CD4-positive, alpha-beta T cell (primary cell): ENCODE data around the gene TREML1. TPM values are rescaled to one million over a fixed set of nuclear protein-coding genes. Genes with fewer than 3 reads are reported as not detected.

Experiments
- ATAC-seq: fragments of 200-7000 bp; cut with Tn5 transposase; one replicate; pipeline ENCODE4 v1.10.0; 2022; ENCODE audit warnings: mild to moderate bottlenecking; ENCODE audit not compliant: poor library complexity
- CTCF ChIA-PET: fragments of 350-600 bp; sonication (Branson Sonifier 250); formaldehyde crosslinking; loops from one replicate; lab custom pipeline; 2021; ENCODE audit warnings: antibody characterized with exemption, inconsistent platforms; lab: Charles Lee
- POLR2A ChIA-PET: fragments of 350-600 bp; sonication (Branson Sonifier 250); formaldehyde crosslinking; loops from one replicate; lab custom pipeline; 2021; ENCODE audit warnings: antibody characterized with exemption, inconsistent platforms; lab: Charles Lee
- DNase-seq, 14 experiments: peaks; one replicate each; pipeline ENCODE4 v3.0.0-alpha.2; 2013 to 2020; ENCODE audit warnings: mixed read lengths in 2 of 14
- H3K27ac ChIP-seq, 2 donors: one replicate each; pipeline versions ENCODE4 v1.5.1 to v1.7.0; 2013; ENCODE audit warnings: low read length in 2 of 2, low read depth in 1 of 2, mild to moderate bottlenecking in 1 of 2
- H3K27me3 ChIP-seq, 2 experiments: 1 replicate in 1 of 2; 2 replicates in 1 of 2; pipeline versions ENCODE4 v1.6.1 to v1.7.0; 2013; ENCODE audit warnings: low read length in 2 of 2, control low read depth in 1 of 2, mild to moderate bottlenecking in 1 of 2, moderate library complexity in 1 of 2; ENCODE audit not compliant: insufficient read depth in 2 of 2, control insufficient read depth in 1 of 2
- H3K36me3 ChIP-seq: one replicate; pipeline ENCODE4 v1.6.1; 2013; ENCODE audit warnings: low read length, control low read depth; ENCODE audit not compliant: insufficient read depth
- H3K4me1 ChIP-seq: one replicate; pipeline ENCODE4 v1.6.1; 2013; ENCODE audit warnings: low read length, control low read depth; ENCODE audit not compliant: insufficient read depth
- H3K4me3 ChIP-seq: one replicate; pipeline ENCODE4 v1.5.1; 2013; ENCODE audit warnings: mild to moderate bottlenecking, low read length, moderate library complexity
- H3K9me3 ChIP-seq, 2 experiments: 1 replicate in 1 of 2; 2 replicates in 1 of 2; pipeline versions ENCODE4 v1.6.1 to v1.7.0; 2013; ENCODE audit warnings: low read length in 2 of 2, mild to moderate bottlenecking in 2 of 2, control low read depth in 1 of 2, moderate library complexity in 1 of 2; ENCODE audit not compliant: control insufficient read depth in 1 of 2, insufficient read depth in 1 of 2
- H3K27ac Mint-ChIP-seq: one replicate; pipeline ENCODE4 v1.8.0; 2020; ENCODE audit warnings: mixed read lengths
- H3K27me3 Mint-ChIP-seq: one replicate; pipeline ENCODE4 v1.8.0; 2021; ENCODE audit warnings: mixed read lengths
- H3K36me3 Mint-ChIP-seq: one replicate; pipeline ENCODE4 v1.8.0; 2021; ENCODE audit warnings: low read depth, mixed read lengths
- H3K4me1 Mint-ChIP-seq: one replicate; pipeline ENCODE4 v1.8.0; 2021; ENCODE audit warnings: low read depth, mixed read lengths
- H3K4me3 Mint-ChIP-seq: one replicate; pipeline ENCODE4 v1.8.0; 2020; ENCODE audit warnings: mild to moderate bottlenecking, mixed read lengths
- H3K9me3 Mint-ChIP-seq: one replicate; pipeline ENCODE4 v1.8.0; 2020; ENCODE audit warnings: mixed read lengths
- intact Hi-C, 2 experiments: fragments of 100-400 bp; cut with DNase I in 1 of 2; cut with micrococcal nuclease in 1 of 2; formaldehyde crosslinking; loops; one replicate each; pipeline versions ENCODE4 v1.15.1 to v1.9.0; 2023 to 2025; cut with DNase I, micrococcal nuclease
- total RNA-seq, 174 experiments: library from RNA in 2 of 174; stranded (reverse) in 2 of 174; gene quantifications; one replicate each; pipeline ENCODE4 v1.2.3 and lab custom pipeline; 2021 to 2026
- TF ChIP-seq, protein P1 (sequence below): fragments of 200-600 bp; IDR thresholded peaks from one replicate; pipeline ENCODE4 v1.8.0; 2022; ENCODE audit warnings: antibody characterized with exemption, mild to moderate bottlenecking

TREML1 gene
- total RNA-seq, 2 experiments from 2014 or later, result not detected

DNA sequence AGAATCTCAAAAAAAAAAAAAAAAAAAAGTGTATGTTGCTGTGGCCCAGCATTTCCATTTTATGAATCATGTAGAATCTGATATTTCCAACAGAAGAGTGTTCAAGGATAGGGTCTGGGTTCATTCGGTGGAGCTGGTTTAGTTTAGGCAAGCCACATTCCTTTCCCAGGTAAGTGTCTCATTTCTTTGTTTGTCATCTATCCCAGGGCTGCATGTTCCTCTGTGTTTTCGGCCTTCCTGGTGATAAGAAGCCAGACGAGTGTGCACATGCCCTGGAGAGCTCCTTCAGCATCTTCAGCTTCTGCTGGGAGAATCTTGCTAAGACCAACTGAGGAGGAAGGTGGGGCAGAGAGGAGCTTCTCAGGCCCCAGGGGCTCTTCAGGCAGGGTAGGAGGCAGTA, 43.1 kb downstream of the TREML1 start:
- POLR2A ChIA-PET, result no interaction called here
- Mint-ChIP-seq H3K4me1 (no peaks in the 10 kb centered on the region), H3K36me3 (peaks cover 30% of the 10 kb centered on the region), H3K27me3 (no peaks in the 10 kb centered on the region), H3K27ac (no peak overlapping the region), H3K4me3 (no peak overlapping the region), H3K9me3 (no peaks in the 10 kb centered on the region)
- H3K27me3 ChIP-seq, result no peaks in the 10 kb centered on the region
- ATAC-seq, result no peak
- no peak overlapping the region for H3K4me3 ChIP-seq
- no peaks in the 10 kb centered on the region for H3K4me1 ChIP-seq
- no peak overlapping the region for H3K27ac ChIP-seq
- H3K9me3 ChIP-seq, result no peaks in the 10 kb centered on the region
- no peaks in the 10 kb centered on the region for H3K36me3 ChIP-seq
- CTCF ChIA-PET, result no interaction called here
- DNase-seq, result no peak
- TF ChIP-seq, protein P1, sequence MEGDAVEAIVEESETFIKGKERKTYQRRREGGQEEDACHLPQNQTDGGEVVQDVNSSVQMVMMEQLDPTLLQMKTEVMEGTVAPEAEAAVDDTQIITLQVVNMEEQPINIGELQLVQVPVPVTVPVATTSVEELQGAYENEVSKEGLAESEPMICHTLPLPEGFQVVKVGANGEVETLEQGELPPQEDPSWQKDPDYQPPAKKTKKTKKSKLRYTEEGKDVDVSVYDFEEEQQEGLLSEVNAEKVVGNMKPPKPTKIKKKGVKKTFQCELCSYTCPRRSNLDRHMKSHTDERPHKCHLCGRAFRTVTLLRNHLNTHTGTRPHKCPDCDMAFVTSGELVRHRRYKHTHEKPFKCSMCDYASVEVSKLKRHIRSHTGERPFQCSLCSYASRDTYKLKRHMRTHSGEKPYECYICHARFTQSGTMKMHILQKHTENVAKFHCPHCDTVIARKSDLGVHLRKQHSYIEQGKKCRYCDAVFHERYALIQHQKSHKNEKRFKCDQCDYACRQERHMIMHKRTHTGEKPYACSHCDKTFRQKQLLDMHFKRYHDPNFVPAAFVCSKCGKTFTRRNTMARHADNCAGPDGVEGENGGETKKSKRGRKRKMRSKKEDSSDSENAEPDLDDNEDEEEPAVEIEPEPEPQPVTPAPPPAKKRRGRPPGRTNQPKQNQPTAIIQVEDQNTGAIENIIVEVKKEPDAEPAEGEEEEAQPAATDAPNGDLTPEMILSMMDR, result no peak
- intact Hi-C loops, result no loop called here

DNA sequence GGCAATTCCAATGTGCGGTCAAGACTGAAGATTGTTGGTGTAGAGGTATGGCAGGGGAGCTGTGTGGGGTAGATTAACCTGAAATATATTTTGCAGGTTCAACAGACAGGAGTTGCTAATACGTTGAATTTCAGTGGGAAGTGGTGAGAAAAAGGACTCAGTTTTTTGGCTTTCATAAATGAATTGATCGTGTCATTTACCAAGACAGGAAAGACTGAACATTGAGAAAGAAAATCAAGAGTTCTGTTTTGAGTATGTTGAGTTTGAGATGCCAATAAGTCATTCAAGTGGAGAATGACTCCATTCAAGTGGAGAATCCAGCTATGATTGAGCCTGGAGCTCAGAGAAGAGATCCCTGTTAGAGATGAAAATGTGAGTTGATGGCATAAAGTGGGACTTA, 50.3 kb downstream of the TREML1 start:
- Histone ChIP-seq H3K27me3 (no peaks in the 10 kb centered on the region), H3K4me1 (no peaks in the 10 kb centered on the region), H3K27ac (no peak overlapping the region), H3K4me3 (no peak overlapping the region), H3K36me3 (peaks cover 22% of the 10 kb centered on the region), H3K9me3 (peaks cover 0 to 5% of the 10 kb centered on the region in 2 experiments)
- H3K9me3 Mint-ChIP-seq, result no peaks in the 10 kb centered on the region
- no peaks in the 10 kb centered on the region for H3K4me1 Mint-ChIP-seq
- intact Hi-C loops, result no loop called here
- DNase-seq (no peak), ATAC-seq (no peak)
- peaks cover 31% of the 10 kb centered on the region for H3K36me3 Mint-ChIP-seq
- CTCF ChIA-PET, result no interaction called here
- POLR2A ChIA-PET, result no interaction called here
- H3K27me3 Mint-ChIP-seq, result no peaks in the 10 kb centered on the region
- TF ChIP-seq, protein P1, result no peak
- no peak overlapping the region for H3K27ac Mint-ChIP-seq
- no peak overlapping the region for H3K4me3 Mint-ChIP-seq

DNA sequence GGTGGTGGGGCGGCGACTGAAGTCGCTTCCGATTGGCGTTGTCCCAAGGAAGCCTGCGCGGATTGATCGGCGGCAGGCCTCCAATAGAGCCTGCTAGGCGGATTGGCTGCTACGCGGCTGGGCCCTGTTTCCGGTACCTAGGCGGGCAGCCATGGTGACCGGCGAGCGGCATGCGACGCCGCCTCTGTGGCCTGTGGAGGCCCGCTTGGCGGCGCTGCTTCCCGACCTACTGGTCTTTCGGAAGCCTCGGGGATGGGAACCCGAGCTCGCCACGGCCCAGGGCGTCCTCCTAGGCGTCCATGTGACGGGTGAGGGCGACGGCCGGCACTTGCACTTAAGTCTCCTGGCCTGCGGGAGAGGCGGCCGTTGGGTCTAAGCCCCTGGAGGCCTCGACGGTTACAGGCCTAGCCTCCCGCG, 53.3 kb downstream of the TREML1 start:
- Mint-ChIP-seq H3K9me3 (no peaks in the 10 kb centered on the region), H3K36me3 (peaks cover 54% of the 10 kb centered on the region), H3K27ac (no peak overlapping the region), H3K27me3 (no peaks in the 10 kb centered on the region), H3K4me1 (peaks cover 6% of the 10 kb centered on the region), H3K4me3 (no peak overlapping the region)
- POLR2A ChIA-PET, result no interaction called here
- ATAC-seq (no peak), DNase-seq (peak in 5 of 14 experiments; percentile 6 to 20 (median 16))
- H3K9me3 ChIP-seq, result peaks cover 0 to 5% of the 10 kb centered on the region in 2 experiments
- TF ChIP-seq, protein P1, result no peak
- H3K4me1 ChIP-seq, result no peaks in the 10 kb centered on the region
- peaks cover 51% of the 10 kb centered on the region for H3K36me3 ChIP-seq
- CTCF ChIA-PET, result interaction anchor here (0.6 to 1.6 kb wide), 2 partner anchors 26 to 107 kb away, joined by 4 read pairs; no protein-coding TSS in a partner anchor
- no peaks in the 10 kb centered on the region for H3K27me3 ChIP-seq
- intact Hi-C loops, result no loop called here
- no peak overlapping the region for H3K27ac ChIP-seq
- H3K4me3 ChIP-seq, result no peak overlapping the region

Other genes with a start within 250 kb of the TREML1 start
- 1 to 10 TPM; 2.5 to 2.9 TPM for gene UNC5CL, start 115.1 kb downstream of the TREML1 start, total RNA-seq
- gene TSPO2, start 111.9 kb downstream of the TREML1 start, total RNA-seq, result not detected
- not detected for gene APOBEC2, start 101.1 kb downstream of the TREML1 start, total RNA-seq
- 10 to 100 TPM; 29.7 to 30.1 TPM for gene OARD1, start 82.0 kb downstream of the TREML1 start, total RNA-seq
- 10 to 100 TPM; 26.7 to 27.3 TPM for gene NFYA, start 81.4 kb downstream of the TREML1 start, total RNA-seq
- gene TREM2, start 8.8 kb upstream of the TREML1 start, total RNA-seq, result not detected
- under 1 TPM; 0.78 to 0.91 TPM for gene TREML2, start 46.8 kb upstream of the TREML1 start, total RNA-seq
- not detected for gene TREML4, start 74.0 kb upstream of the TREML1 start, total RNA-seq
- 1 to 10 TPM; 1.8 to 2.8 TPM for gene TREM1, start 132.3 kb upstream of the TREML1 start, total RNA-seq
- not detected for gene NCR2, start 181.3 kb upstream of the TREML1 start, total RNA-seq